Sigmoid colon (tissue), 7 donors: Measurements from ENCODE around the gene AGTR1. TPM values are rescaled to one million over a fixed set of nuclear protein-coding genes. Genes with fewer than 3 reads are reported as not detected.

Experiments
- DNase-seq: peaks from one replicate; pipeline ENCODE4 v3.0.0-alpha.2; 2019
- H3K27ac ChIP-seq, 4 donors: fragments of 200-600 bp; sonication (generic); one replicate each; pipeline ENCODE4 v1.5.1; 2016 to 2019; ENCODE audit warnings: mild to moderate bottlenecking in 1 of 4
- H3K27me3 ChIP-seq, 3 donors: fragments of 200-600 bp; sonication (generic); one replicate each; pipeline ENCODE4 v1.5.1; 2019; ENCODE audit warnings: mild to moderate bottlenecking in 1 of 3
- H3K36me3 ChIP-seq, 4 donors: fragments of 200-600 bp; sonication (generic); one replicate each; pipeline ENCODE4 v1.5.1; 2016 to 2019
- H3K4me1 ChIP-seq, 4 donors: fragments of 200-600 bp; sonication (generic); one replicate each; pipeline ENCODE4 v1.5.1; 2017 to 2019
- H3K4me3 ChIP-seq, 4 donors: fragments of 200-600 bp; sonication (generic); one replicate each; pipeline ENCODE4 v1.5.1; 2017 to 2019; ENCODE audit warnings: mild to moderate bottlenecking in 2 of 4, moderate library complexity in 1 of 4
- H3K9me3 ChIP-seq, 4 donors: fragments of 200-600 bp in 3 of 4; sonication (generic) in 3 of 4; one replicate each; pipeline versions ENCODE4 v1.5.1 to v1.6.1; 2013 to 2019
- EP300 ChIP-seq, 4 donors: sonication (generic); formaldehyde crosslinking; IDR thresholded peaks; one replicate each; pipeline ENCODE4 v1.6.1; 2017; ENCODE audit warnings: antibody characterized with exemption in 4 of 4
- POLR2A ChIP-seq, 2 donors: fragments of 450-650 bp; IDR thresholded peaks; one replicate each; pipeline ENCODE4 v1.6.1; 2016; ENCODE audit warnings: antibody characterized with exemption in 2 of 2, mild to moderate bottlenecking in 2 of 2, moderate library complexity in 2 of 2
- POLR2AphosphoS5 ChIP-seq, 4 donors: sonication (generic); formaldehyde crosslinking; IDR thresholded peaks; one replicate each; pipeline ENCODE4 v1.6.1; 2017; ENCODE audit warnings: antibody characterized with exemption in 4 of 4
- WGBS, 2 donors: extraction: QIAGEN DNeasy Blood & Tissue Kit; methylation state at CpG; one replicate each; pipeline ENCODE4 v1.1.7; 2013; 5-methylcytosine and 5-hydroxymethylcytosine counted together
- intact Hi-C: fragments of 100-400 bp; cut with DNase I; formaldehyde crosslinking; loops from one replicate; pipeline ENCODE4 v1.15.1; 2023
- polyA plus RNA-seq, 3 donors: library from polyadenylated mRNA; stranded (reverse); fragments of 200-250 nt; gene quantifications; one replicate each; pipeline ENCODE4 v1.2.3, GENCODE V29; 2013
- total RNA-seq, 4 donors: library from RNA; depleted of rRNA; stranded (reverse); fragments of >200 nt; gene quantifications; one replicate each; pipeline ENCODE4 v1.1.0, GENCODE V29; 2016
- TF ChIP-seq, protein P1 (sequence below), 4 experiments: fragments of 450-650 bp in 3 of 4; fragments of 200-600 bp in 1 of 4; IDR thresholded peaks; one replicate each; pipeline ENCODE4 v1.5.1; 2016 to 2019; ENCODE audit warnings: antibody characterized with exemption in 4 of 4, mild to moderate bottlenecking in 3 of 4, moderate library complexity in 2 of 4
- donor health status: healthy with polysubstance abuse.
- donor health status: Bipolar disorder and iron deficiency.
- donor health status: healthy.

Gene AGTR1
- total and polyA plus RNA-seq, 7 donors = 1.2 to 77.8 (median 43.6) TPM; not detected in 1

GRCh38 chr3:148714521-148714920 lies 16.8 kb downstream of the AGTR1 start:
- peak overlapping the region in 1 of 4 donors; percentile 77 for H3K27ac ChIP-seq
- 89 to 97% methylated on average over 1 of the region's 1 CpG for WGBS, 2 donors

DNA sequence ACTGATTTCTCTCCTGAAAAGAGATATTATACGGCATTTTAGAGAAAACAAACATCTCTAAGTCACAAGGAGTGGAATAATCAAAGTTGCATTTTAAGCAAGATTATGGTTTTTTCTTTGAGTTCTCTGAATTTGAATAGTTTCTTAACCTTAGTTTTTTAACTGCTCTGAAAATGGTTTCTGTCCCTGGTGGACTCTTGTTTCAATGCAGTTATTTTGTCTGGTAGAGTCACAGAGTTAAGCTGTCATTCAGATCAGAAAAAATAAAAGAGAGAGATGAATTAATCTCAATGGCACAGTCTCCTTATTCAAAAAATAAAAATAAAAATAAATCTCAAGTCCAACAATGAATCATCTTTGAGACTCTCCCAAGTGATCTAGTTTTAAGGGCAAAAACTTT lies 19.0 kb downstream of the AGTR1 start:
- TF ChIP-seq, protein P1, sequence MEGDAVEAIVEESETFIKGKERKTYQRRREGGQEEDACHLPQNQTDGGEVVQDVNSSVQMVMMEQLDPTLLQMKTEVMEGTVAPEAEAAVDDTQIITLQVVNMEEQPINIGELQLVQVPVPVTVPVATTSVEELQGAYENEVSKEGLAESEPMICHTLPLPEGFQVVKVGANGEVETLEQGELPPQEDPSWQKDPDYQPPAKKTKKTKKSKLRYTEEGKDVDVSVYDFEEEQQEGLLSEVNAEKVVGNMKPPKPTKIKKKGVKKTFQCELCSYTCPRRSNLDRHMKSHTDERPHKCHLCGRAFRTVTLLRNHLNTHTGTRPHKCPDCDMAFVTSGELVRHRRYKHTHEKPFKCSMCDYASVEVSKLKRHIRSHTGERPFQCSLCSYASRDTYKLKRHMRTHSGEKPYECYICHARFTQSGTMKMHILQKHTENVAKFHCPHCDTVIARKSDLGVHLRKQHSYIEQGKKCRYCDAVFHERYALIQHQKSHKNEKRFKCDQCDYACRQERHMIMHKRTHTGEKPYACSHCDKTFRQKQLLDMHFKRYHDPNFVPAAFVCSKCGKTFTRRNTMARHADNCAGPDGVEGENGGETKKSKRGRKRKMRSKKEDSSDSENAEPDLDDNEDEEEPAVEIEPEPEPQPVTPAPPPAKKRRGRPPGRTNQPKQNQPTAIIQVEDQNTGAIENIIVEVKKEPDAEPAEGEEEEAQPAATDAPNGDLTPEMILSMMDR (IDR thresholded peaks at IDR 0.05) = no peak
- TF ChIP-seq POLR2A (IDR thresholded peaks at IDR 0.05) (no peak), POLR2AphosphoS5 (IDR thresholded peaks at IDR 0.05) (no peak)
- 90% methylated on average over 1 of the region's 1 CpG for WGBS, 2 donors
- DNase-seq = no peak
- H3K9me3 ChIP-seq = no peaks in the 10 kb centered on the region
- H3K4me1 ChIP-seq = peaks cover 0 to 86% (median 49%) of the 10 kb centered on the region in 4 donors
- peak overlapping the region in 2 of 4 donors; percentile 28 to 49 for H3K27ac ChIP-seq
- no peaks in the 10 kb centered on the region for H3K36me3 ChIP-seq
- H3K27me3 ChIP-seq = no peaks in the 10 kb centered on the region
- intact Hi-C loops = loop anchor here (5.0 kb wide), 1 partner anchor 231 kb away; no protein-coding TSS in a partner anchor
- no peak overlapping the region for H3K4me3 ChIP-seq

More at GRCh38 chr3:148714521-148714920, 16.8 kb downstream of the AGTR1 start:
- Histone ChIP-seq H3K4me3 (no peak overlapping the region), H3K36me3 (no peaks in the 10 kb centered on the region), H3K27me3 (no peaks in the 10 kb centered on the region), H3K9me3 (no peaks in the 10 kb centered on the region), H3K4me1 (peaks cover 0 to 89% (median 52%) of the 10 kb centered on the region in 4 donors)
- no peak for TF ChIP-seq POLR2A (IDR thresholded peaks at IDR 0.05)
- TF ChIP-seq EP300 (IDR thresholded peaks at IDR 0.05) = no peak
- TF ChIP-seq POLR2AphosphoS5 (IDR thresholded peaks at IDR 0.05) = no peak
- TF ChIP-seq, protein P1 (IDR thresholded peaks at IDR 0.05) = no peak
- intact Hi-C loops = no loop called here
- DNase-seq = no peak

- H3K4me3 ChIP-seq = no peak overlapping the region
- H3K9me3 ChIP-seq = no peaks in the 10 kb centered on the region
- peak overlapping the region in 3 of 4 donors; percentile 28 to 49 (median 42) for H3K27ac ChIP-seq
- H3K36me3 ChIP-seq = no peaks in the 10 kb centered on the region
- intact Hi-C loops = loop anchor here (5.0 kb wide), 1 partner anchor 229 kb away; no protein-coding TSS in a partner anchor
- no peak for DNase-seq
- peaks cover 0 to 78% (median 37%) of the 10 kb centered on the region in 4 donors for H3K4me1 ChIP-seq
- no peaks in the 10 kb centered on the region for H3K27me3 ChIP-seq
- TF ChIP-seq POLR2AphosphoS5 (IDR thresholded peaks at IDR 0.05) (peak in 1 of 4 donors; percentile 11), EP300 (IDR thresholded peaks at IDR 0.05) (no peak), POLR2A (IDR thresholded peaks at IDR 0.05) (no peak)
- 47 to 85% methylated on average over 3 of the region's 3 CpGs for WGBS, 2 donors
Measured at GRCh38 chr3:148717885-148718561, 20.3 kb downstream of the AGTR1 start.

DNA sequence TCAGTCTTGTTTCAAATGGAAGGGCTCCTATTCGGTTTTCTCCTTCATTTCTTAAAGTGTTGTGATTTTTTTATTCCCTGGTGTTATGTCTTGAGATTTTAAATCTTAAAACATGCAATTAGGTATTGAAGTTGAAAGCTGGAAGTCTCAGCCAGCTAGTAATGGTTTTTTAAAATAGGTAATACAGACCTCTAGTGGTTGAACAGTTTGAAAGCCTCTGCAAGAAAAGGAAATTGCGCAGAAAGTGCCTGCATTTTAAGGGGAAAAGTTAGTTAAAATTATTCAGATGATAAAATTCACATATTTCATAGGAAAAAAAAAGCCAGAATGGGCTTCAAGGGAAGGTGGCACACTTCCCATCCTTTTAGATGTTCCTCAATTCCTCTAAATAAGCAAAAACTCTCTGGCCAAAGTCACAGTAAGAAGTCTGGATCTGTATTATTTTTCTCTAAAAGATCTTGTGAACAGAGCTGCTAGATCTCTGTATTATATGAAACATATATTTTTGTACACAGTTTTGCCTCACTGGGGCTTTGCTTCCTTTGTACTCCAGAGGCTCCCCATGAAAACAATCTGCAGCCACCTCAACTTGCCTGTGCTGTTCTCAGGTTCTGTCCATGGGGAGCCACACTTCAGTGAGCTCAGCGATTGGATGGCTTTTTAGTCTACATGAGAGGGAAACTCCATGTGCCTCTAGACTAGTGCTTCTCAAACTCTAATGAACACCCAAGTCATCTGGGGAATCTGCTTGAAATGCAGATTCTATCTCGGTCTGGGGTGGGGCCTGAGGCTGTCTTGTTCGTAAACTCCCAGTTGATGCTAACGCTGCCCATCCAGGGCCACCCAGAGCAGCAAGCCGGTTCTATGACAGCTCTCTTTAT lies 21.5 kb downstream of the AGTR1 start:
- Histone ChIP-seq H3K4me1 (peaks cover 0 to 76% (median 38%) of the 10 kb centered on the region in 4 donors), H3K9me3 (no peaks in the 10 kb centered on the region), H3K4me3 (no peak overlapping the region), H3K27me3 (no peaks in the 10 kb centered on the region), H3K27ac (peak overlapping the region in 2 of 4 donors; percentile 45 to 47), H3K36me3 (no peaks in the 10 kb centered on the region)
- no peak for DNase-seq
- TF ChIP-seq, protein P1 (IDR thresholded peaks at IDR 0.05) = peak in 2 of 4 experiments; percentile 25 to 52
- TF ChIP-seq POLR2A (IDR thresholded peaks at IDR 0.05) = no peak
- WGBS, 2 donors = 70 to 78% methylated on average over 7 of the region's 7 CpGs
- intact Hi-C loops = loop anchor here (1.0 to 5.0 kb wide), 2 partner anchors 228 to 340 kb away; no protein-coding TSS in a partner anchor

- no peak for DNase-seq
- Histone ChIP-seq H3K9me3 (no peaks in the 10 kb centered on the region), H3K27ac (no peak overlapping the region), H3K36me3 (no peaks in the 10 kb centered on the region), H3K27me3 (no peaks in the 10 kb centered on the region), H3K4me3 (no peak overlapping the region), H3K4me1 (peaks cover 0 to 70% (median 37%) of the 10 kb centered on the region in 4 donors)
- intact Hi-C loops = no loop called here
- no peak for TF ChIP-seq POLR2AphosphoS5 (IDR thresholded peaks at IDR 0.05)
- TF ChIP-seq EP300 (IDR thresholded peaks at IDR 0.05) = no peak
- TF ChIP-seq, protein P1 (IDR thresholded peaks at IDR 0.05) = no peak
- no peak for TF ChIP-seq POLR2A (IDR thresholded peaks at IDR 0.05)
- WGBS, 2 donors = 74 to 82% methylated on average over 2 of the region's 2 CpGs
Measured at GRCh38 chr3:148720873-148721272, 23.2 kb downstream of the AGTR1 start.
